T-helper 2 cell treated with Interferon-gamma antibody and Interleukin-4, amounts not matched to agents 100 ng/mL and 5 ng/mL, for 36 hours (primary cell): ENCODE data around the gene STXBP5. TPM values are rescaled to one million over a fixed set of nuclear protein-coding genes. Genes with fewer than 3 reads are reported as not detected.
"Not testable (repeated sequence)": the region's sequence is repeated elsewhere in the genome, so short reads cannot be mapped to it uniquely, and the experiment has no call there.

Experiments
- intact Hi-C: fragments of 100-400 bp; cut with micrococcal nuclease; formaldehyde crosslinking; loops from one replicate; pipeline ENCODE4 v1.15.1; 2023
- total RNA-seq: library from RNA; stranded (reverse); gene quantifications from 2 replicates; pipeline ENCODE4 v1.2.3, GENCODE V29; 2022

The STXBP5 gene
- total RNA-seq, 1 donor from 2014 or later = 19.6 TPM

DNA sequence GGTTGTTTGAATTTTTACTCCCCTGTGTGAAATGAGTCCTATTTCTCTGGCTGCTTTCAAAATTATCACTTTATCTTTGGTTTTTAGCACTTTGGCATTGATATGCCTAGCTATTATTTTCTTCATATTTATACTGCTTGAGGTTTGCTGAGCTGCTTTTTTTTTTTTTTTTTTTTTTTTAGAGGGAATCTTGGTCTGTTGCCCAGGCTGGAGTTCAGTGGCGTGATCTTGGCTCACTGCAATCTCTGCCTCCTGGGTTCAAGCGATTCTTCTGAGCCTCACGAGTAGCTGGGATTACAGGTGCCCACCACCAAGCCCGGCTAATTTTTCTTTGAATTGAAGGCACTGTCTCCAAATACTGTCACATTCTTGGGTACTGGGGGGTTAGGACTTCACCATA lies 40.6 kb downstream of the STXBP5 start:
- intact Hi-C loops = no loop called here

DNA sequence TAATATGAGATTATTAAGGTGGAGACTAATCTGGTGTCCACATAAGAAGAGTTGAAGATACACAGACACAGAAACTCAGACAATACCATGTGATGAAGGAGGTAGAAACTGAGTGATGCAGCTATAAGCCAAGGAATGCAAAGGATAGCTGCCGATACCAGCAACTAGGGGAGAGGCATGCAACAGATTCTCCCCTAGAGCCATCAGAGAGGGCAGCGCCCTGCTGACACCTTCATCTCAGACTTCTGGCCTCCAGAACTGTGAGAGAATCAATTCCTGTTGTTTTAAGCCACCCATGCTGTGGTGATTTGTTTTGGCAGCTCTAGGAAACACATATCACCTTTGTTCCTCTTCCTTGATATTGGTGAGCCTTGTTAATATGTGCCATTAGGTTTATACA lies 41.5 kb downstream of the STXBP5 start:
- intact Hi-C loops = no loop called here

GRCh38 chr6:147246853-147247635 lies 42.8 kb downstream of the STXBP5 start:
- intact Hi-C loops = no loop called here

DNA sequence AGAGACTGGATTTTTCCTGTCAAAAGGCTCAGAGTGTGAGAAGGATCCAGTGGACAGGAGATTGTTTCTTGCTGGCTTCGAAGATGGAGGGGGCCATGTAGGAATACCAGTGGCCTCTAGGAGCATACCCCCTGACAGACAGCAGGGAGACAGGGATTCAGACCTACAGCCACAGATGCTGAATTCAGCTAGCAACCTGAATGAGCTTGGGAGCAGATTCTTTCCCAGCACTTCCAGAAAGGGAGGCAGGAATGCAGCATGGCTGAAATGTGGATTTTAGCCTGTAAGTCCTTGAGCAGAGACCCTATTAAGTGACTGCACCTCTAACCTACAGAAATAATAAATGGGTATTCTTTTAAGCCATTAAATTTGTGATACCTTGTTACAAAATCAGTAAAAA lies 44.6 kb downstream of the STXBP5 start:
- intact Hi-C loops = no loop called here

GRCh38 chr6:147251072-147251471 lies 46.9 kb downstream of the STXBP5 start:
- intact Hi-C loops = no loop called here

DNA sequence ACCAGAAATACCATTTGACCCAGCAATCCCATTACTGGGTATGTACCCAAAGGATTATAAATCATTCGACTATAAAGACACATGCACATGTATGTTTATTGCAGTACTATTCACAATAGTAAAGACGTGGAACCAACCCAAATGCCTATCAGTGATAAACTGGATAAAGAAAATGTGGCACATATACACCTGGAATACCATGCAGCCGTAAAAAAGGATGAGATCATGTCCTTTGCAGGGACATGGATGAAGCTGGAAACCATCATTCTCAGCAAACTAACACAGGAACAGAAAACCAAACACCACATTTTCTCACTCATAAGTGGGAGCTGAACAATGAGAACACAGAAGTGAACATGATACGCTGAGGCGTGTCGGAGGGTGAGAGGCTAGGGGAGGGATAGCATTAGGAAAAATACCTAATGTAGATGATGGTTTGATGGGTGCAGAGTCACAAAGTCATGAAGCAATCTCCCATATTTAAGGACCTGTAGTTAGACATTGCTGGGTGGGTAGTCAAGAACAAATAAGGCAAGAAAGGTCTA lies 50.8 kb downstream of the STXBP5 start:
- intact Hi-C loops = not testable (repeated sequence)

GRCh38 chr6:147255948-147256674 lies 51.9 kb downstream of the STXBP5 start:
- intact Hi-C loops = no loop called here

DNA sequence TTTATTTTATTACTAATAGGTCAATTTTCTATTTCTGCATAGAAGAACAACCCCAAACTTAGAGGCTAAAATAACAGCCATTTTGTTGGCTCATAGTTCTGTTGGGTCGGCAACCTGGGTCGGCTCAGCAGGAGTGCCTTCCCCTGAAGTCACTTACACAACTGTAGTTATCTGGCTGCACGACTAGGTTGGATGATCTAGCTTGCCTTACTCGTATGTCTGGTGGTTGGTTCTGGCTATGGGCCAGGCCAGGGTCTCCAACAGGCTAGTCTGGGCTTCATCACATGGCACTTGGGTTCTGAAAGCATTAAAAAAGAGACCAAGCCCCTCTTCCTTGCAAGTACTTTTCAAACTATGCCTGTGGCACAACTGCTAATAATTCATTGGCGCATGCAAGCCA lies 53.5 kb downstream of the STXBP5 start:
- intact Hi-C loops = no loop called here

DNA sequence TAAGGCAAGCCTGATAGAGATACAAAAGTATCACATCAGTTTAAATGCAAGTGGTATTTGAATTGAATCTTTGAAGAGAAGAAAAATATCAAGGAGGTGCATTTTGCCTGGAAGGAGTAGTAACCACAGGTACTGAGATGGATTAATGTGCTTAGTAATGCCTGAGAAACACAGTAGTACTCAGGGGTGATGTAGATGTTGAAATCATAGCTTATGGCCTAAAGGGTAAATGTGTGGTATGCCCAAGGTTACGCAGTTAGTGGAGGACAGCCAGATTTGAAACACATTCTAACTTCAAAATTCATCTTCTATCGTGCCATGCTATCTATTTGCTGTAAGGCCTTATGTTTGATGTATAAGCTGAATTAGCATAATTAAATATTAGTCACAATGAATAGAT lies 55.9 kb downstream of the STXBP5 start:
- intact Hi-C loops = no loop called here

- intact Hi-C loops = no loop called here
Measured at GRCh38 chr6:147262946-147263345, 58.7 kb downstream of the STXBP5 start.

GRCh38 chr6:147266821-147267220 lies 62.6 kb downstream of the STXBP5 start:
- intact Hi-C loops = no loop called here

GRCh38 chr6:147267658-147268057 lies 63.4 kb downstream of the STXBP5 start:
- intact Hi-C loops = no loop called here

DNA sequence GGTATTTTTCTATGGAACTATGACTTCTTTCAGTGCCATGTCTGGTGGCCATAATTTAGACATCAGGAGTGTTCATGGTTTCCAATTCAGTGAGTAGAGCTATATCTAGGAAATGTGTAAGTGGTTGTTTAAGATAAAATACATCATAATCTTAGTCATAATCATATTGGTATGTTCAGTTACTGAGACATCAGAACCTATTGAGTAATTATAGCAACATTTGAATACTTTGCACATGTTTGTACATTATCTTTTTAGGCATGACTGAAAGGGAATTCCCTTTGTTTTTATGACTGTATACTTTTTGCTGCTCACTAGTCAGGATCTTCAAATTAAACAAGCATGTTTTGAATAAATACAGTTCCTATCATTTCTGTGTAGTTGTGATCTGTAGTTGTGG lies 64.0 kb downstream of the STXBP5 start:
- intact Hi-C loops = no loop called here

- intact Hi-C loops = no loop called here
Measured at GRCh38 chr6:147274012-147274411, 69.8 kb downstream of the STXBP5 start.

DNA sequence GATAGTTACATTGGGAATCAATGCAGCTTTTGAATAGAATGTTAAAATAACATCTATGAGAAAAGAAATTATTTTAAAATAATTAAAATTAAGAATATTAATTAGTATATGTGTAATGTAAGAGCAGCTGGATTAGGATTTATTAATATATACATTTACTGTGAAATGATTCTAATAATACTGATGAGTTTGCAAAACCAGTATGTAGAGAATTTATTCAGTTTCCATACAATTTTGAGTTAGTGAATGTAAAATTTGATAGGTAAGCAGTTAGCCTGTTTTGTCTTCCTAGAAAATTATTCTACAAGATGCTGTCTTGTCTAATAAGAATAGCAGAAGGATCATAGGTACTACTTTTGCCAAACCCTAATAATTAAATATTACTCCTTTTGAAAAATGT lies 70.6 kb downstream of the STXBP5 start:
- intact Hi-C loops = no loop called here

- intact Hi-C loops = no loop called here
Measured at GRCh38 chr6:147278891-147279290, 74.7 kb downstream of the STXBP5 start.

DNA sequence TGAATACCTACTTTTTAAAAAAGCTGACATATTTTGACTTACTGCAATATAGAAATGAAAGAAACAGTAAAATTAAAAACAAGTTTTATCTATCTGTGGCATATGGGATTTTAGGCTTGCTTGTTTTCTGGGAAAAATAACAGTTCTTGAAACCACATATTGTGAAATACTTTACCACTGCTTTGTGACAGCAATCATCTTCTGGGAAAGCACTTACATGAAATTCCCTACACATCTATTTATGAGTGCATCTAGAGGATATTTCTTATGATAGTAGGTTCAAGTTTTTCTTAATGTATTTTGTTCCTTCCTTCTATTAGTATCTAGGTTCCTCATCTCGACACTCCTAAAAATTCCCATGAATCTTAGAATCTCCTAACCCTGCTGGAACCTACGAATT lies 75.2 kb downstream of the STXBP5 start:
- intact Hi-C loops = no loop called here

GRCh38 chr6:147281895-147282565 lies 77.8 kb downstream of the STXBP5 start:
- intact Hi-C loops = no loop called here

GRCh38 chr6:147282566-147282959 lies 78.3 kb downstream of the STXBP5 start:
- intact Hi-C loops = no loop called here

DNA sequence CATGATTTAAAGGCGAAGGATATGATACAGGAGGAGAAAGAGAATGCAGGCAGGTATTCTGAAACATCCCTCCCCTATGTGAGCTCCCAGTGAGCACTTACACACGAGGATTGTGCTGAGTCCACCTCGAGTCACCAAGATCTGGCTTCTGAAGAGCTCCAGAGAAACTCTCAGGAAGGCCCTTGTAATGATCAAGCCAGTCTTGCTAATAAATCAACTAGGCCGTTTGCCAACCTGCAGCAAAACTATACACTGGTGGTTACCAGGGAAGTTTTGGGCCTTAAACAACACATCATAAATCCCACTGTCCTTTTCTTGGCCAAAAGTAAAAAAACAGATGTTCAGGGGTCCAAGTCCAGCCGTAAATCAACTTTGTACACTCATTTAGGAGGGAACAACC lies 79.2 kb downstream of the STXBP5 start:
- intact Hi-C loops = no loop called here

GRCh38 chr6:147285087-147285855 lies 81.1 kb downstream of the STXBP5 start:
- intact Hi-C loops = loop anchor here (1.0 kb wide), 1 partner anchor 428 kb away; no protein-coding TSS in a partner anchor
